H9 (cell line): ENCODE measurements around the gene DMD. TPM values are rescaled to one million over a fixed set of nuclear protein-coding genes. Genes with fewer than 3 reads are reported as not detected.

ENCODE experiments used
- DNase-seq: peaks from one replicate; pipeline ENCODE4 v3.0.0-alpha.2; 2017
- H2AFZ ChIP-seq: one replicate; pipeline ENCODE4 v1.6.1; 2013; ENCODE audit warnings: mild to moderate bottlenecking, low read length, control low read depth, moderate library complexity
- H2AK5ac ChIP-seq: 2 replicates; pipeline ENCODE4 v1.6.1; 2013; ENCODE audit warnings: low read length, control low read depth, mixed read lengths; ENCODE audit not compliant: insufficient read length
- H2BK120ac ChIP-seq: one replicate; pipeline ENCODE4 v1.6.1; 2013; ENCODE audit warnings: low read depth, mild to moderate bottlenecking, low read length, control low read depth, inconsistent platforms; ENCODE audit not compliant: poor library complexity, severe bottlenecking
- H2BK12ac ChIP-seq: 2 replicates; pipeline ENCODE4 v1.6.1; 2013; ENCODE audit warnings: low read length, control low read depth, mixed read lengths, low read depth; ENCODE audit not compliant: insufficient read length
- H2BK15ac ChIP-seq: 2 replicates; pipeline ENCODE4 v1.6.1; 2013; ENCODE audit warnings: low read depth, low read length, control low read depth
- H2BK20ac ChIP-seq: one replicate; pipeline ENCODE4 v1.6.1; 2013; ENCODE audit warnings: low read depth, mild to moderate bottlenecking, low read length, control low read depth, inconsistent platforms; ENCODE audit not compliant: poor library complexity, severe bottlenecking
- H2BK5ac ChIP-seq: 2 replicates; pipeline ENCODE4 v1.6.1; 2013; ENCODE audit warnings: low read length, control low read depth, mixed read lengths; ENCODE audit not compliant: insufficient read length
- H3K14ac ChIP-seq: 2 replicates; pipeline ENCODE4 v1.6.1; 2013; ENCODE audit warnings: low read length, control low read depth; ENCODE audit not compliant: insufficient read depth
- H3K18ac ChIP-seq: 2 replicates; pipeline ENCODE4 v1.6.1; 2013; ENCODE audit warnings: low read depth, mild to moderate bottlenecking, mixed read lengths, low read length, control low read depth; ENCODE audit not compliant: insufficient read length
- H3K23ac ChIP-seq: 2 replicates; pipeline ENCODE4 v1.6.1; 2013; ENCODE audit warnings: low read length, control low read depth, mixed read lengths, low read depth; ENCODE audit not compliant: insufficient read length
- H3K23me2 ChIP-seq: 2 replicates; pipeline ENCODE4 v1.6.1; 2013; ENCODE audit warnings: low read depth, mild to moderate bottlenecking, mixed read lengths, low read length, control low read depth; ENCODE audit not compliant: insufficient read length, poor library complexity, severe bottlenecking
- H3K27ac ChIP-seq: 2 replicates; pipeline ENCODE4 v1.5.1; 2013; ENCODE audit warnings: low read length, control low read depth, mixed read lengths, low read depth; ENCODE audit not compliant: insufficient read length
- H3K27me3 ChIP-seq: 2 replicates; pipeline ENCODE4 v1.6.1; 2013; ENCODE audit warnings: low read length, control low read depth, inconsistent platforms; ENCODE audit not compliant: insufficient read depth
- H3K4ac ChIP-seq: 2 replicates; pipeline ENCODE4 v1.6.1; 2013; ENCODE audit warnings: low read depth, mild to moderate bottlenecking, control low read depth, inconsistent platforms, low read length, moderate library complexity
- H3K4me1 ChIP-seq: 2 replicates; pipeline ENCODE4 v1.6.1; 2013; ENCODE audit warnings: low read length, control low read depth, inconsistent platforms; ENCODE audit not compliant: insufficient read depth
- H3K4me2 ChIP-seq: 2 replicates; pipeline ENCODE4 v1.6.1; 2013; ENCODE audit warnings: low read length, control low read depth, mixed read lengths; ENCODE audit not compliant: insufficient read length, insufficient read depth
- H3K56ac ChIP-seq: 2 replicates; pipeline ENCODE4 v1.6.1; 2013; ENCODE audit warnings: low read depth, mild to moderate bottlenecking, mixed read lengths, low read length, control low read depth; ENCODE audit not compliant: insufficient read length
- H3K79me1 ChIP-seq: 2 replicates; pipeline ENCODE4 v1.6.1; 2013; ENCODE audit warnings: low read depth, mild to moderate bottlenecking, moderate library complexity, low read length, control low read depth, inconsistent platforms; ENCODE audit not compliant: insufficient read depth, poor library complexity, severe bottlenecking
- H3K79me2 ChIP-seq: 2 replicates; pipeline ENCODE4 v1.6.1; 2013; ENCODE audit warnings: low read length, control low read depth, inconsistent platforms; ENCODE audit not compliant: insufficient read depth
- H3K9ac ChIP-seq: 2 replicates; pipeline ENCODE4 v1.6.1; 2013; ENCODE audit warnings: low read length, control low read depth, mixed read lengths; ENCODE audit not compliant: insufficient read length; ENCODE audit errors: extremely low read depth
- H3K9me3 ChIP-seq: one replicate; pipeline ENCODE4 v1.6.1; 2013; ENCODE audit warnings: low read depth, low read length, inconsistent platforms; ENCODE audit not compliant: control insufficient read depth
- H3T11ph ChIP-seq: one replicate; pipeline ENCODE4 v1.6.1; 2013; ENCODE audit warnings: mild to moderate bottlenecking, low read length, control low read depth, inconsistent platforms
- H4K20me1 ChIP-seq: one replicate; pipeline ENCODE4 v1.6.1; 2013; ENCODE audit not compliant: control insufficient read depth, insufficient read length, insufficient read depth
- H4K5ac ChIP-seq: 2 replicates; pipeline ENCODE4 v1.6.1; 2013; ENCODE audit warnings: low read depth, mild to moderate bottlenecking, mixed read lengths, low read length, control low read depth; ENCODE audit not compliant: insufficient read length
- H4K8ac ChIP-seq: replicated peaks from 2 replicates; pipeline ENCODE4 v1.6.1; 2013; ENCODE audit warnings: low read length, control low read depth, mixed read lengths, low read depth; ENCODE audit not compliant: insufficient read length
- H4K91ac ChIP-seq: 2 replicates; pipeline ENCODE4 v1.6.1; 2013; ENCODE audit warnings: low read depth, mild to moderate bottlenecking, moderate library complexity, mixed read lengths, low read length, control low read depth; ENCODE audit not compliant: insufficient read length
- H3K27ac Mint-ChIP-seq, 3 experiments: 2 replicates in 2 of 3; 3 replicates in 1 of 3; pipeline ENCODE4 v1.8.0; 2020 to 2021; ENCODE audit warnings: mixed read lengths in 3 of 3, mild to moderate bottlenecking in 1 of 3, moderate library complexity in 1 of 3
- H3K27me3 Mint-ChIP-seq: 2 replicates; pipeline ENCODE4 v1.8.0; 2021; ENCODE audit warnings: low read depth, mild to moderate bottlenecking, moderate library complexity, mixed read lengths
- H3K36me3 Mint-ChIP-seq, 3 experiments: 2 replicates in 2 of 3; 3 replicates in 1 of 3; pipeline ENCODE4 v1.8.0; 2020 to 2021; ENCODE audit warnings: low read depth in 3 of 3, mixed read lengths in 3 of 3; ENCODE audit not compliant: insufficient read depth in 1 of 3
- H3K4me1 Mint-ChIP-seq, 2 experiments: 2 replicates each; pipeline ENCODE4 v1.8.0; 2020; ENCODE audit warnings: mixed read lengths in 2 of 2
- H3K4me3 Mint-ChIP-seq, 2 experiments: 2 replicates in 1 of 2; 3 replicates in 1 of 2; pipeline ENCODE4 v1.8.0; 2020 to 2021; ENCODE audit warnings: mild to moderate bottlenecking in 2 of 2, mixed read lengths in 2 of 2, moderate library complexity in 1 of 2
- H3K9me3 Mint-ChIP-seq, 2 experiments: 2 replicates in 1 of 2; 3 replicates in 1 of 2; pipeline ENCODE4 v1.8.0; 2020; ENCODE audit warnings: mild to moderate bottlenecking in 2 of 2, mixed read lengths in 2 of 2, moderate library complexity in 1 of 2
- CTCF ChIP-seq: fragments of 200-600 bp; sonication (generic); conservative IDR thresholded peaks from 3 replicates; pipeline ENCODE4 v1.8.0; 2021; ENCODE audit warnings: antibody characterized with exemption, mild to moderate bottlenecking
- WGBS: extraction: QIAGEN DNeasy Blood & Tissue Kit; methylation state at CpG from one replicate; pipeline ENCODE4 v1.1.7; 2013; ENCODE audit warnings: missing lambda C conversion rate, low lambda C conversion rate, mixed read lengths; ENCODE audit not compliant: insufficient read length; ENCODE audit errors: extremely low coverage; 5-methylcytosine and 5-hydroxymethylcytosine counted together
- total RNA-seq: library from RNA; stranded (reverse); gene quantifications from 2 replicates; pipeline ENCODE4 v1.2.1, GENCODE V29; 2021

The DMD gene
- total RNA-seq, 1 experiment from 2014 or later = 3.8 TPM

- Histone ChIP-seq H3K14ac (no peak overlapping the region), H3K9ac (no peak overlapping the region), H2AK5ac (no peak overlapping the region), H3K4ac (no peak overlapping the region), H4K5ac (no peak overlapping the region), H3K4me1 (no peaks in the 10 kb centered on the region), H3K27me3 (no peaks in the 10 kb centered on the region), H3K23me2 (no peaks in the 10 kb centered on the region), H2BK15ac (no peak overlapping the region), H3K27ac (no peak overlapping the region), H2BK12ac (no peak overlapping the region), H2AFZ (no peak overlapping the region), H3K79me1 (no peaks in the 10 kb centered on the region), H3K56ac (no peak overlapping the region), H3K18ac (no peak overlapping the region), H3T11ph (no peak overlapping the region), H2BK120ac (no peak overlapping the region), H2BK20ac (no peak overlapping the region), H3K79me2 (no peaks in the 10 kb centered on the region), H4K20me1 (no peaks in the 10 kb centered on the region), H2BK5ac (no peak overlapping the region), H3K4me2 (no peak overlapping the region), H4K8ac (no peak overlapping the region), H3K9me3 (no peaks in the 10 kb centered on the region), H3K23ac (no peak overlapping the region), H4K91ac (no peak overlapping the region)
- peaks cover 32 to 45% of the 10 kb centered on the region in 2 experiments for H3K9me3 Mint-ChIP-seq
- H3K36me3 Mint-ChIP-seq = no peaks in the 10 kb centered on the region; a peak in 1 of 7 replicates
- H3K27ac Mint-ChIP-seq = no peak overlapping the region
- H3K27me3 Mint-ChIP-seq = no peaks in the 10 kb centered on the region
- H3K4me3 Mint-ChIP-seq = no peak overlapping the region
- no CpG with 5 or more reads among the region's 2 CpGs for WGBS
- TF ChIP-seq CTCF = no peak
- no peaks in the 10 kb centered on the region for H3K4me1 Mint-ChIP-seq
- DNase-seq = no peak
Observed at GRCh38 chrX:32443841-32444240, 767.5 kb downstream of the DMD start.
